Endothelial cell of umbilical vein (primary cell): ENCODE measurements around the gene NDUFS1. TPM values are rescaled to one million over a fixed set of nuclear protein-coding genes. Genes with fewer than 3 reads are reported as not detected.

Experiments
- BruUV-seq: library from RNA; stranded (reverse); fragments of 400-500 nt; replicated peaks from 2 replicates; lab custom pipeline; 2021; lab: Mats Ljungman, UMichigan
- CTCF ChIA-PET: fragments of 300-600, 350-600 bp; sonication (Branson Sonifier 250); formaldehyde crosslinking; loops from one replicate; lab custom pipeline; 2021; ENCODE audit warnings: antibody characterized with exemption, inconsistent platforms; lab: Charles Lee
- POLR2A ChIA-PET: fragments of 300-600, 350-600 bp; sonication (Branson Sonifier 250); formaldehyde crosslinking; loops from one replicate; lab custom pipeline; 2021; ENCODE audit warnings: antibody characterized with exemption, inconsistent platforms; lab: Charles Lee
- DNase-seq: peaks from one replicate; pipeline ENCODE4 v3.0.0-alpha.2; 2011; ENCODE audit warnings: low read depth, low spot score
- FAIRE-seq: peaks from 2 replicates; lab custom pipeline; 2011; peaks lifted over from hg19 to GRCh38; lab: Jason Lieb, UNC
- H2AFZ ChIP-seq: 2 replicates; pipeline ENCODE4 v1.6.0; 2012; ENCODE audit warnings: low read depth, low read length, control low read depth, inconsistent platforms
- H3K27ac ChIP-seq: 2 replicates; pipeline ENCODE4 v1.5.1; 2011; ENCODE audit warnings: low read depth, mild to moderate bottlenecking, control low read depth, low read length, moderate library complexity; ENCODE audit not compliant: insufficient read depth
- H3K27me3 ChIP-seq, 2 experiments: 2 replicates each; pipeline versions ENCODE4 v1.6.0 to v1.6.1; 2011; ENCODE audit warnings: low read length in 2 of 2, mixed read lengths in 1 of 2; ENCODE audit not compliant: control insufficient read depth in 2 of 2, insufficient read depth in 2 of 2
- H3K36me3 ChIP-seq, 2 experiments: 2 replicates in 1 of 2; 3 replicates in 1 of 2; pipeline ENCODE4 v1.5.1; 2011; ENCODE audit warnings: low read length in 2 of 2, mild to moderate bottlenecking in 1 of 2, moderate library complexity in 1 of 2; ENCODE audit not compliant: control insufficient read depth in 2 of 2, insufficient read depth in 2 of 2; ENCODE audit errors: extremely low read depth in 1 of 2
- H3K4me1 ChIP-seq: 3 replicates; pipeline ENCODE4 v1.5.1; 2011; ENCODE audit warnings: mild to moderate bottlenecking, low read length; ENCODE audit not compliant: control insufficient read depth, insufficient read depth; ENCODE audit errors: extremely low read depth
- H3K4me2 ChIP-seq: 2 replicates; pipeline ENCODE4 v1.6.1; 2011; ENCODE audit warnings: low read length, control low read depth, mixed read lengths; ENCODE audit not compliant: insufficient read depth
- H3K4me3 ChIP-seq, 3 experiments: fragments of 200-600 bp in 1 of 3; sonication (generic), shearing (Covaris generic) in 1 of 3; replicated peaks in 1 of 3; 2 replicates each; pipeline ENCODE4 v1.5.1; 2011 to 2016; ENCODE audit warnings: control low read depth in 3 of 3, low read length in 3 of 3, mild to moderate bottlenecking in 2 of 3, inconsistent platforms in 1 of 3, low read depth in 1 of 3, moderate library complexity in 1 of 3; ENCODE audit not compliant: insufficient read depth in 1 of 3
- H3K79me2 ChIP-seq: 2 replicates; pipeline ENCODE4 v1.6.0; 2012; ENCODE audit warnings: low read length, inconsistent platforms; ENCODE audit not compliant: control insufficient read depth, insufficient read depth
- H3K9ac ChIP-seq: replicated peaks from 2 replicates; pipeline ENCODE3; 2011; ENCODE audit warnings: low read length, control low read depth; ENCODE audit not compliant: insufficient read depth; ENCODE audit errors: extremely low read depth
- H3K9me1 ChIP-seq: replicated peaks from 3 replicates; pipeline ENCODE4 v1.6.0; 2011; ENCODE audit warnings: mild to moderate bottlenecking, low read length; ENCODE audit not compliant: control insufficient read depth, insufficient read depth; ENCODE audit errors: extremely low read depth
- H3K9me3 ChIP-seq: replicated peaks from 2 replicates; pipeline ENCODE4 v1.5.1; 2012; ENCODE audit warnings: low read length, inconsistent platforms; ENCODE audit not compliant: control insufficient read depth, insufficient read depth
- H4K20me1 ChIP-seq: replicated peaks from 2 replicates; pipeline ENCODE3; 2011; ENCODE audit warnings: mild to moderate bottlenecking, low read length; ENCODE audit not compliant: control insufficient read depth, insufficient read depth; ENCODE audit errors: extremely low read depth
- CTCF ChIP-seq, 2 donors: IDR thresholded peaks; 1 replicate in 1 of 2; 2 replicates in 1 of 2; pipeline ENCODE4 v1.5.1; 2011; ENCODE audit warnings: low read length in 2 of 2, mild to moderate bottlenecking in 2 of 2, moderate library complexity in 2 of 2, control low read depth in 1 of 2, inconsistent platforms in 1 of 2, low read depth in 1 of 2; ENCODE audit not compliant: insufficient read depth in 1 of 2; ENCODE audit errors: extremely low read depth in 1 of 2
- EZH2 ChIP-seq: IDR thresholded peaks from 2 replicates; pipeline ENCODE4 v1.6.1; 2012; ENCODE audit warnings: borderline replicate concordance, low read depth, mild to moderate bottlenecking, moderate library complexity, low read length, inconsistent platforms; ENCODE audit not compliant: severe bottlenecking
- FOS ChIP-seq: IDR thresholded peaks from 2 replicates; pipeline ENCODE4 v1.6.1; 2011; ENCODE audit warnings: mild to moderate bottlenecking, low read length, moderate library complexity, borderline replicate concordance; ENCODE audit not compliant: insufficient read depth
- GATA2 ChIP-seq: IDR thresholded peaks from 2 replicates; pipeline ENCODE4 v1.7.0; 2011; ENCODE audit warnings: low read depth, mild to moderate bottlenecking, moderate library complexity, mixed read lengths, low read length; ENCODE audit not compliant: insufficient read length, insufficient read depth
- JUN ChIP-seq: IDR thresholded peaks from 2 replicates; pipeline ENCODE4 v1.6.1; 2011; ENCODE audit warnings: borderline replicate concordance, low read depth; ENCODE audit not compliant: insufficient read length, insufficient read depth
- MYC ChIP-seq: IDR thresholded peaks from one replicate; pipeline ENCODE4 v1.6.1; 2011; ENCODE audit warnings: mild to moderate bottlenecking, low read depth, low read length
- POLR2A ChIP-seq: IDR thresholded peaks from 2 replicates; pipeline ENCODE4 v1.6.1; 2012; ENCODE audit warnings: low read depth, mild to moderate bottlenecking, control low read depth, low read length
- POLR2AphosphoS5 ChIP-seq: IDR thresholded peaks from 2 replicates; pipeline ENCODE4 v1.6.1; 2012; ENCODE audit warnings: low read depth, mild to moderate bottlenecking, control low read depth, low read length, moderate library complexity; ENCODE audit not compliant: insufficient read depth
- dilution Hi-C: fragments of 300-500 bp; cut with MboI; formaldehyde crosslinking; loops from one replicate; pipeline ENCODE4 v1.15.0; 2019; ENCODE audit warnings: low sequenced_read_pairs; ENCODE audit not compliant: extremely low pct_ligation_motif_present
- intact Hi-C: fragments of 100-400 bp; cut with micrococcal nuclease; formaldehyde crosslinking; loops from one replicate; pipeline ENCODE4 v1.10.0; 2022
- polyA plus RNA-seq, 4 experiments: library from polyadenylated mRNA; depleted of rRNA in 3 of 4; stranded (reverse) in 3 of 4; unstranded in 1 of 4; fragments of >200 nt; gene quantifications; 2 replicates each; pipeline versions ENCODE4 v1.2.1 to v1.2.3, GENCODE V29; 2011 to 2012; ENCODE audit warnings: missing spikeins in 1 of 4
- total RNA-seq: library from RNA; stranded (reverse); gene quantifications from 2 replicates; pipeline ENCODE4 v1.2.3, GENCODE V29; 2021
- TF ChIP-seq, protein P1 (sequence below): IDR thresholded peaks from 2 replicates; pipeline ENCODE4 v1.6.1; 2011; ENCODE audit not compliant: insufficient read depth, insufficient read length

The NDUFS1 gene
- total and polyA plus RNA-seq, 2 donors (not counting 3 experiments of a cell fraction or from before 2014, with no cell fraction given): 49.8 to 93.2 TPM

GRCh38 chr2:206190111-206190510, 30.9 kb upstream of the NDUFS1 start:
- no peaks in the 10 kb centered on the region for H3K79me2 ChIP-seq
- H3K4me1 ChIP-seq: no peaks in the 10 kb centered on the region
- no peak overlapping the region for H3K9ac ChIP-seq
- H3K4me3 ChIP-seq: no peak overlapping the region
- BruUV-seq: no TSS peak
- no peaks in the 10 kb centered on the region for H4K20me1 ChIP-seq
- POLR2A ChIA-PET: interaction anchor here (0.6 kb wide), 1 partner anchor 14 kb away, joined by 4 read pairs; no protein-coding TSS in a partner anchor
- H3K27me3 ChIP-seq: peaks cover 6 to 13% of the 10 kb centered on the region in 2 experiments
- CTCF ChIA-PET: no interaction called here
- dilution Hi-C loops (no loop called here), intact Hi-C loops (no loop called here)
- no peaks in the 10 kb centered on the region for H3K9me3 ChIP-seq
- DNase-seq (no peak), FAIRE-seq (no peak)
- H3K4me2 ChIP-seq: no peak overlapping the region
- no peak overlapping the region for H3K27ac ChIP-seq
- no peaks in the 10 kb centered on the region for H3K9me1 ChIP-seq
- TF ChIP-seq POLR2AphosphoS5 (no peak), GATA2 (no peak), MYC (no peak), POLR2A (no peak), JUN (no peak), CTCF (IDR thresholded peaks at IDR 0.05; ENCODE audit: extremely low read depth in 1 of 2, insufficient read depth in 1 of 2, low read depth in 1 of 2, low read length in 2 of 2) (no peak), FOS (no peak), EZH2 (no peak)
- TF ChIP-seq, protein P1, sequence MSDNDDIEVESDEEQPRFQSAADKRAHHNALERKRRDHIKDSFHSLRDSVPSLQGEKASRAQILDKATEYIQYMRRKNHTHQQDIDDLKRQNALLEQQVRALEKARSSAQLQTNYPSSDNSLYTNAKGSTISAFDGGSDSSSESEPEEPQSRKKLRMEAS: no peak
- no peaks in the 10 kb centered on the region for H3K36me3 ChIP-seq
- no peak overlapping the region for H2AFZ ChIP-seq
